Cardiac fibroblast (primary cell): ENCODE data around the gene RNF223.
A peak's percentile ranks its signal among the peaks of the same experiment; 100 is the strongest.
"Not testable (repeated sequence)": the region's sequence is repeated elsewhere in the genome, so short reads cannot be mapped to it uniquely, and the experiment has no call there.

Source experiments
- DNase-seq, 2 donors: peaks; one replicate each; pipeline versions ENCODE4 v3.0.0 to v3.0.0-alpha.2; 2010; ENCODE audit warnings: low read depth in 2 of 2
- H3K4me3 ChIP-seq, 2 donors: replicated peaks in 1 of 2; 1 replicate in 1 of 2; 2 replicates in 1 of 2; pipeline ENCODE4 v1.5.1; 2011; ENCODE audit warnings: low read depth in 2 of 2, low read length in 2 of 2, mild to moderate bottlenecking in 2 of 2, moderate library complexity in 1 of 2
- TF ChIP-seq, protein P1 (sequence below): IDR thresholded peaks from one replicate; pipeline ENCODE4 v1.5.1; 2011; ENCODE audit warnings: low read depth, mild to moderate bottlenecking, low read length, inconsistent platforms

Gene RNF223

GRCh38 chr1:1060281-1061000 is 13.7 kb downstream of the RNF223 start:
- no peak for DNase-seq
- TF ChIP-seq, protein P1, sequence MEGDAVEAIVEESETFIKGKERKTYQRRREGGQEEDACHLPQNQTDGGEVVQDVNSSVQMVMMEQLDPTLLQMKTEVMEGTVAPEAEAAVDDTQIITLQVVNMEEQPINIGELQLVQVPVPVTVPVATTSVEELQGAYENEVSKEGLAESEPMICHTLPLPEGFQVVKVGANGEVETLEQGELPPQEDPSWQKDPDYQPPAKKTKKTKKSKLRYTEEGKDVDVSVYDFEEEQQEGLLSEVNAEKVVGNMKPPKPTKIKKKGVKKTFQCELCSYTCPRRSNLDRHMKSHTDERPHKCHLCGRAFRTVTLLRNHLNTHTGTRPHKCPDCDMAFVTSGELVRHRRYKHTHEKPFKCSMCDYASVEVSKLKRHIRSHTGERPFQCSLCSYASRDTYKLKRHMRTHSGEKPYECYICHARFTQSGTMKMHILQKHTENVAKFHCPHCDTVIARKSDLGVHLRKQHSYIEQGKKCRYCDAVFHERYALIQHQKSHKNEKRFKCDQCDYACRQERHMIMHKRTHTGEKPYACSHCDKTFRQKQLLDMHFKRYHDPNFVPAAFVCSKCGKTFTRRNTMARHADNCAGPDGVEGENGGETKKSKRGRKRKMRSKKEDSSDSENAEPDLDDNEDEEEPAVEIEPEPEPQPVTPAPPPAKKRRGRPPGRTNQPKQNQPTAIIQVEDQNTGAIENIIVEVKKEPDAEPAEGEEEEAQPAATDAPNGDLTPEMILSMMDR, result no peak
- no peak overlapping the region for H3K4me3 ChIP-seq

DNA sequence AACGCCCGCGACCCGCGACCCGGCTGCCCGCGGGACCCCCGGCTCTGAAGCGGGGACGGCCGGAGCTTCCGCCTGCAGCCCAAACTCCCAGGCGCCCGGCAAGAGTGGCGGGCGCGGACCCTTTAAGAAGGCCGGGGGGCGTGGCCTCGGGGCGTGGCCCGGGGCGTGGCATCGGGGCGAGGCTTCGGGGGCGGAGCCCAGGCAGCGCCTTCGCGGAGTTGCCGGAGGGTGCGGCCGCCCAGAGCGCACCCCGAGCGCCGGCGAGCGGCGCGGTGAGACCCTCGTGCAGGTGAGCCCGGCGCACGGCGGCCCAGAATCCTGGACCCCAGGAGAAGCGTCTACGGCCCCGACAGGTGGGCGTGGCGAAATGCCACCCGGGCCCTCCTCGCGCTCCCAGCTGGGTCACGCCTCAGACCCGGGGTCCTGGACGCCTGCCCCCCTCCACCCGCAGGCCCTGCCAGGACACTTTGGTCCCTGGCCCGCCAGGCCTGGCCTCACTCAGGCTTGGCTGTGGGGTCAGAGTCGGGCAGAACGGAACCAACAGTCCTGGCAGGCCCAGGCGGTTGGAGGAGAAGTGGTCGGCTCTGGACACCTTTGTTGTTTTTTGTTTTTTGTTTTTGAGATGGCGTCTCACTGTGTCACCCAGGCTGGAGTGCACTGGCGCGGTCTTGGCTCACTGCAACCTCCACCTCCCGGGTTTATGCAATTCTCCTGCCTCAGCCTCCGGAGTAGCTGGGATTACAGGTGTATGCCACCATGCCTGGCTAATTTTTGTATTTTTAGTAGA is 14.4 kb downstream of the RNF223 start:
- TF ChIP-seq, protein P1, result no peak
- DNase-seq, result peak; percentile 69 to 76
- peak overlapping the region; percentile 31 to 53 for H3K4me3 ChIP-seq

DNA sequence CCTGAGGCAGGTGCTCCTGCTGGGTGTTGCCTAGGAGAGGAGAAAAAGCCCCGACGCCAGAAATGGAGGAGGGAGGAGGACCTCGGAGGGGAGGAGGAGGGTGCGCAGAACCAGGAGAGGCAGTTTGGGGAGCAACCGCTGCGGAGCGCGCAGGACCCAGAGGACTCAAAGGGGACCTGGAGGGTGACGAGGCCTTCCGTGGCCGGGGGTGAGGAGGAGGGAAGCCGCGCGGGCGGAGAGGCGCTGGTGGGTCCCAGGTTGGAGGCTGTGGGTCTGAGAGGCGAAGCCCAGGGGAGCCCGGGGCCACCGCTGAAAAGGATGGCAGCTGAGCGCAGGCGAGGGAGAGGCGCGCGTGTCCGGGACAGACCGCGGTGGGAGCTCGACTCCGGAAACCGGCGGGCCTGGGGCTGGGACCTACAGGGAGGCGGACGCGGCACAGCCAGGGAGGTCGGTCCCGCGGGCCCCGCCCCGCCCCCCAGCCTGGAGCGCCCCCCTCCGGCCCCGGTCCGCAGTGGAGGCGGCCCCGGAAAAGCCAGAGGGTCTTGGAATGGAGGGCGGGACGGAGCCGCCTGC is 15.1 kb downstream of the RNF223 start:
- peak overlapping the region; percentile 46 to 53 for H3K4me3 ChIP-seq
- TF ChIP-seq, protein P1, result no peak
- DNase-seq, result peak in 1 of 2 donors; percentile 20

DNA sequence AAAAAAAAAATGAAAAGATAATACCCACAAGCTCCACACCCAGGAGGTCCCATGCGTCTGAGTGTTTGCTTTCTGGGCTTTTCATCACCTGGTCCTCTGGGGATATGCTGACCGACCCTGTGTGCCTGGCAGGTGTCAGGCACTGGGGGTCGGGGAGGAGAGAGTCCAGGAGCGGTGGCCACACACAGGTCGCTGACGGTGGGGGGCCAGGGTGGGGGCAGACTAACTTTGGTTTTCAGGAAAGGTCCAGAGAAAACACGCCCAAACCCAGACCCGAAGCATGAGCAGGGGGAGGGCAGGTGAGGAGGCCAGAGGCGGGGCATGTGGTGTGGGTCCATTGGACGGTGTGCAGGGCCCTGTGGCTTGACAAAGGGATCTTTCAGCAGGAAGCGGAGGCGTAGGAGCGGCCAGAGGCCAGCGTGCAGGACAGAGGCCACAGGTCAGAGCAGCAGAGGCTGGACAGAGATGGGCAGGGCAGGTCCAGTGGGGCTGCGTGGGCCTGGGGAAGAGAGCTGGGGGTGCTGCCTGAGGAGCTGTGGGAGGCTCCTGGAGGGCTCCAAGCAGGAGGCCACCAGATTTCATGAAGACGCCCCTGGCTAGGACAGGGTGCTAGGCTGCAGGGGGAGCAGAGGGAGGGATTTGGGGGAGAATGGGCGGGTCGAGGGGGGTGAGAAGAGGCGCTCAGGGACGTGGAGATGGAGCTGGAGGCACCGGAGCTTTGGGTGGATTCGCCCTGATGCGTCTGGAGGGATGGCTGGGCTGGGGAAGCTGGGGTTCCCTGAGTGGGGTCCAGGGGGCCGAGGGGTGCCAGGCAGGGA is 15.8 kb downstream of the RNF223 start:
- TF ChIP-seq, protein P1, result no peak
- no peak for DNase-seq
- peak overlapping the region in 1 of 2 donors; percentile 53 for H3K4me3 ChIP-seq

- not testable (repeated sequence) for H3K4me3 ChIP-seq, DNase-seq
These were observed 16.4 kb downstream of the RNF223 start for GRCh38 chr1:1057769-1058087.

- H3K4me3 ChIP-seq, result no peak overlapping the region
- DNase-seq, result no peak
- TF ChIP-seq, protein P1, result no peak
These were observed 18.0 kb downstream of the RNF223 start for GRCh38 chr1:1055841-1056736.
